ENCODE data around the gene CLDN34. TPM values are rescaled to one million over a fixed set of nuclear protein-coding genes. Genes with fewer than 3 reads are reported as not detected.

Gene CLDN34
- total and polyA plus RNA-seq, 2 donors (not counting 1 experiment from before 2014, with no cell fraction given): not detected

DNA sequence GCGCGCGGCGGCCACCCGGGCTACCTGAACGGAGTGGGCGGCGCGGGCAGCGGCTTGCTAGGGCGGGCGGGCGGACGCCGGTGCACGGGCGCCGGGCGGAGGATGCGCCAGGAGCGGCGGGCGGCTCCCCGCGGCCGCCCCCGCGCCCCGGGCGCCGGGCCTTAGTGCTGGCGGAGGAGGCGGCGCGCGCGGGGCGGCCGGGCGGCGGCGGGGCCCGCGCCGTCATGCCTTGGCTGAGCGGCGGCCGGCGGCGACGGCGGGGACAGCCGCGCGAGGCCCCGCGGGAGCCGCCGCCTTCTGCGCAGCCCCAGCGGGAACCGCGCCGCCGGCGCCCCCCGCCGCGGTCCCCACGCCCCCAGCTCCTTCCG lies 48.2 kb downstream of the CLDN34 start:
- Histone ChIP-seq H3K4me3 (ENCODE audit: control extremely low read depth in 1 of 5, extremely low read depth in 1 of 5, insufficient read depth in 1 of 5, low read depth in 2 of 5, low read length in 4 of 5) (peak overlapping the region in 4 of 5 experiments; percentile 49 to 63 (median 60)), H3K9ac (ENCODE audit: low read length) (no peak overlapping the region), H3K27me3 (replicated peaks in 1 of 4; ENCODE audit: control extremely low read depth in 1 of 4, control insufficient read depth in 3 of 4, insufficient read depth in 4 of 4, low read length in 3 of 4) (no peaks in the 10 kb centered on the region), H3K9me3 (ENCODE audit: control extremely low read depth in 1 of 3, control insufficient read depth in 2 of 3, insufficient read depth in 1 of 3, low read length in 2 of 3) (no peaks in the 10 kb centered on the region), H4K20me1 (ENCODE audit: control insufficient read depth, insufficient read depth, low read length, poor library complexity, severe bottlenecking) (peaks cover 5% of the 10 kb centered on the region), H3K4me1 (ENCODE audit: control insufficient read depth in 2 of 2, insufficient read depth in 2 of 2, low read length in 2 of 2) (peaks cover 24 to 39% of the 10 kb centered on the region in 2 donors), H3K79me2 (ENCODE audit: control insufficient read depth, insufficient read depth, low read length) (peaks cover 25% of the 10 kb centered on the region), H3K27ac (ENCODE audit: low read length in 2 of 2) (no peak overlapping the region), H3K4me2 (replicated peaks; ENCODE audit: low read depth, low read length, poor library complexity, severe bottlenecking) (peak overlapping the region; percentile 78), H3K36me3 (replicated peaks in 1 of 2; ENCODE audit: control extremely low read depth in 1 of 2, control insufficient read depth in 1 of 2, extremely low read depth in 1 of 2, insufficient read depth in 2 of 2, low read length in 1 of 2) (no peaks in the 10 kb centered on the region), H2AFZ (ENCODE audit: insufficient read depth, low read depth, low read length, poor library complexity, severe bottlenecking) (no peak overlapping the region)
- TF ChIP-seq CTCF (IDR thresholded peaks at IDR 0.05) (no peak), EZH2 (IDR thresholded peaks at IDR 0.05; ENCODE audit: borderline replicate concordance, insufficient read depth, low read depth, low read length, poor library complexity, severe bottlenecking) (no peak)
- WGBS (ENCODE audit: insufficient coverage): under 1% methylated on average over 64 of the region's 71 CpGs
- H3K9me3 Mint-ChIP-seq (ENCODE audit: insufficient read depth): no peaks in the 10 kb centered on the region
- ATAC-seq (ENCODE audit: low read depth) (peak; percentile 11), DNase-seq (no peak)
- peaks cover 49% of the 10 kb centered on the region for H3K4me1 Mint-ChIP-seq
- intact Hi-C loops (cut with micrococcal nuclease): loop anchor here (2.0 to 5.0 kb wide), 5 partner anchors 19 to 95 kb away; no protein-coding TSS in a partner anchor
- H3K27me3 Mint-ChIP-seq: no peaks in the 10 kb centered on the region
- POLR2A ChIA-PET: interaction anchor here (0.6 to 2.1 kb wide), 3 partner anchors 16 to 98 kb away, joined by 3 to 7 read pairs (median 3); no protein-coding TSS in a partner anchor
- CTCF ChIA-PET: interaction anchor here (0.9 to 1.7 kb wide), 3 partner anchors 82 to 99 kb away, joined by 3 to 5 read pairs (median 4); no protein-coding TSS in a partner anchor
- no peak overlapping the region for H3K27ac Mint-ChIP-seq
- H3K4me3 Mint-ChIP-seq: no peak overlapping the region
